Measurements from ENCODE around the gene BRD4. TPM values are rescaled to one million over a fixed set of nuclear protein-coding genes. Genes with fewer than 3 reads are reported as not detected.

Gene BRD4
- total and polyA plus RNA-seq, 5 experiments from 2014 or later = 10.6 to 180 (median 37.2) TPM

GRCh38 chr19:15223649-15224361 lies 108.5 kb downstream of the BRD4 start:
- Mint-ChIP-seq H3K27ac (peak overlapping the region in 5 of 10 donors; percentile 8 to 89 (median 73)), H3K4me3 (peak overlapping the region; percentile 58 to 90 (median 84)), H3K27me3 (peaks cover 5 to 32% (median 14%) of the 10 kb centered on the region in 5 donors), H3K9me3 (no peaks in the 10 kb centered on the region), H3K4me1 (peaks cover 5 to 22% (median 18%) of the 10 kb centered on the region in 4 donors), H3K36me3 (no peaks in the 10 kb centered on the region)
- POLR2A ChIA-PET = no interaction called here
- DNase-seq = no peak
- peak; percentile 14 to 43 for ATAC-seq

DNA sequence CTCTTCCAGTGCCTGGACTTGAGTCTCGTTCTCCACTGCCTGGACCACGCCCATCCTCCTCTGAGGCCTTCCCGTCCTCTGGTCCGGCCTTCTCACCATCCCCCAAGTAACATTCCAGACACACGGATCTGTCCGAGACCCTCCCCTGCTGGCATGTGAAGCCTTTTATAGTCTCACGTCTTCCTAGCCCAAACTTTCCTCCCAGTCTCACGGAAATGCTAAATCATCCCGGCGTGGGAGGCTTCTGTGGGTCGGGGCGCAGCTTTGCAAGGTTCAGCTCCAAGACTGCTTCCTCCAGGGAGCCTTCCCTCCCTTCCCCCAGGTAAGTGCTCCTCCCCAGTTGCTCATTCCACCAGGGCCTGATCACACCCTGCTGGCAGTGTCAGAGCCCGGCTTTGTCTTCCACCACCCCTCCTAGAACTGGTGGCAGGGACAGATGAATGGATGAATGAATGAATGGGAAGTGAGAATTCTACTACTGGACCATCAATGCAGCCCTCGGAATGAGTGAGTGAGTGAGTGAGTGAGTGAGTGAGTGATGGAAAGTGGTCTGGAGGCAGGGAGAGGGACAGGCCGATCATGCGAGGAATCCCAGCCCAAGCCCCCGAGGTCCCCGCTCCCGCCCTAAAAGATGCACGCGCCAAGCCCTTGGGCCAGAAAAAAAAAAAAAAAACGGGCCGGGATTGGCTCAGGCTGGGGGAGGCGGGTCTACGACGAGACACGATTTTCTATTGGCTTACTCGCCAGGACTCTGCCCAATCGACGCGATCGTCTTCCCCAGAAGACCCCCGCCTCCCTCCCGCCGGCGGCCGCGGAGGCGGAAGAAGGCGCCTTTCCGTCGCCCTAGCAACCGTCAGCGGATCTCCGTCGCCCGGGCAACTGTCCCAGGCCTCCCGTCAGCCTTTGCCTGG lies 109.3 kb downstream of the BRD4 start:
- ATAC-seq = peak; percentile 98 to 99
- POLR2A ChIA-PET = no interaction called here
- H3K27me3 Mint-ChIP-seq = peaks cover 5 to 32% (median 14%) of the 10 kb centered on the region in 5 donors
- no peaks in the 10 kb centered on the region for H3K36me3 Mint-ChIP-seq
- peak overlapping the region; percentile 58 to 90 (median 84) for H3K4me3 Mint-ChIP-seq
- H3K4me1 Mint-ChIP-seq = peaks cover 5 to 22% (median 18%) of the 10 kb centered on the region in 4 donors
- DNase-seq = peak; percentile 63 to 86 (median 76)
- H3K27ac Mint-ChIP-seq = peak overlapping the region in 7 of 10 donors; percentile 1 to 89 (median 63)
- H3K9me3 Mint-ChIP-seq = no peaks in the 10 kb centered on the region

- H3K9me3 Mint-ChIP-seq = no peaks in the 10 kb centered on the region
- H3K4me3 Mint-ChIP-seq = no peak overlapping the region
- POLR2A ChIA-PET = no interaction called here
- peaks cover 2 to 26% (median 12%) of the 10 kb centered on the region in 5 donors for H3K27me3 Mint-ChIP-seq
- ATAC-seq = no peak
- no peaks in the 10 kb centered on the region for H3K36me3 Mint-ChIP-seq
- no peak for DNase-seq
- H3K27ac Mint-ChIP-seq = no peak overlapping the region
- peaks cover 5 to 22% (median 18%) of the 10 kb centered on the region in 4 donors for H3K4me1 Mint-ChIP-seq
Measured at GRCh38 chr19:15220833-15221232, 111.5 kb downstream of the BRD4 start.

- POLR2A ChIA-PET = interaction anchor here (0.6 kb wide), 1 partner anchor 1369 kb away, joined by 3 read pairs; no protein-coding TSS in a partner anchor
- Mint-ChIP-seq H3K27ac (no peak overlapping the region), H3K4me1 (peaks cover 2 to 12% (median 11%) of the 10 kb centered on the region in 4 donors), H3K9me3 (no peaks in the 10 kb centered on the region), H3K36me3 (no peaks in the 10 kb centered on the region), H3K4me3 (no peak overlapping the region), H3K27me3 (peaks cover 2 to 13% (median 8%) of the 10 kb centered on the region in 5 donors)
- no peak for DNase-seq
- no peak for ATAC-seq
Measured at GRCh38 chr19:15218501-15218900, 113.8 kb downstream of the BRD4 start.

DNA sequence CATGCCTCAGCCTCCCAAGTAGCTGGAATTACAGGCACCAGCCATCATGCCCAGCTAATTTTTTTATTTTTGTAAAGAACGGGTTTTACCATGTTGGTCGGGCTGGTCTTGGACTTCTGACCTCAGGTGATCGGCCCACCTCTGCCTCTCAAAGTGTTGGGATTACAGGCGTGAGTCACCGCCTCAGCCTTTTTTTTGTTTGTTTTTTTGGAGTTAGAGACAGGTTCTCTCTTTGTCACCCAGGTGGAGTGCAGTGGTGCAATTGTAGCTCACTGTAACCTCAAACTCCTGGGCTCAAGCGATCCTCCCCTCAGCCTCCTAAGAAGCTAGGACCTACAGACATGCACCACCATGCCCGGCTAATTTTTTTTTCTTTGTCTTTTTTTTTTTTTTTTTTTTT lies 116.0 kb downstream of the BRD4 start:
- no peaks in the 10 kb centered on the region for H3K36me3 Mint-ChIP-seq
- POLR2A ChIA-PET = interaction anchor here (0.7 kb wide), 1 partner anchor 10 kb away, joined by 3 read pairs; no protein-coding TSS in a partner anchor
- no peaks in the 10 kb centered on the region for H3K27me3 Mint-ChIP-seq
- no peaks in the 10 kb centered on the region for H3K9me3 Mint-ChIP-seq
- no peak overlapping the region for H3K4me3 Mint-ChIP-seq
- H3K4me1 Mint-ChIP-seq = peaks cover 0 to 2% (median 0%) of the 10 kb centered on the region in 4 donors
- ATAC-seq (no peak), DNase-seq (no peak)
- no peak overlapping the region for H3K27ac Mint-ChIP-seq

- peaks cover 0 to 4% (median 1%) of the 10 kb centered on the region in 4 donors for H3K4me1 Mint-ChIP-seq
Measured at GRCh38 chr19:15213715-15214381, 118.5 kb downstream of the BRD4 start.

GRCh38 chr19:15212711-15213110 lies 119.6 kb downstream of the BRD4 start:
- H3K4me3 Mint-ChIP-seq = no peak overlapping the region
- DNase-seq (no peak), ATAC-seq (no peak)
- no peaks in the 10 kb centered on the region for H3K9me3 Mint-ChIP-seq
- peaks cover 0 to 1% (median 0%) of the 10 kb centered on the region in 5 donors for H3K27me3 Mint-ChIP-seq
- H3K36me3 Mint-ChIP-seq = no peaks in the 10 kb centered on the region
- peaks cover 0 to 4% (median 1%) of the 10 kb centered on the region in 4 donors for H3K4me1 Mint-ChIP-seq
- no peak overlapping the region for H3K27ac Mint-ChIP-seq
- POLR2A ChIA-PET = no interaction called here

More at GRCh38 chr19:15213715-15214381, 118.5 kb downstream of the BRD4 start:
- POLR2A ChIA-PET = interaction anchor here (0.6 kb wide), 1 partner anchor 122 kb away, joined by 3 read pairs; no protein-coding TSS in a partner anchor
- Mint-ChIP-seq H3K4me3 (no peak overlapping the region), H3K27me3 (no peaks in the 10 kb centered on the region), H3K36me3 (no peaks in the 10 kb centered on the region), H3K27ac (no peak overlapping the region), H3K9me3 (no peaks in the 10 kb centered on the region)
- ATAC-seq (no peak), DNase-seq (no peak)

- peak overlapping the region in 1 of 10 donors; percentile 5 for H3K4me3 Mint-ChIP-seq
- no peak for ATAC-seq
- peaks cover 0 to 4% (median 1%) of the 10 kb centered on the region in 4 donors for H3K4me1 Mint-ChIP-seq
- no peak for DNase-seq
- H3K27me3 Mint-ChIP-seq = peaks cover 0 to 11% (median 7%) of the 10 kb centered on the region in 5 donors
- POLR2A ChIA-PET = no interaction called here
- H3K36me3 Mint-ChIP-seq = no peaks in the 10 kb centered on the region
- no peak overlapping the region for H3K27ac Mint-ChIP-seq
- H3K9me3 Mint-ChIP-seq = no peaks in the 10 kb centered on the region
Measured at GRCh38 chr19:15210323-15210781, 122.0 kb downstream of the BRD4 start.

DNA sequence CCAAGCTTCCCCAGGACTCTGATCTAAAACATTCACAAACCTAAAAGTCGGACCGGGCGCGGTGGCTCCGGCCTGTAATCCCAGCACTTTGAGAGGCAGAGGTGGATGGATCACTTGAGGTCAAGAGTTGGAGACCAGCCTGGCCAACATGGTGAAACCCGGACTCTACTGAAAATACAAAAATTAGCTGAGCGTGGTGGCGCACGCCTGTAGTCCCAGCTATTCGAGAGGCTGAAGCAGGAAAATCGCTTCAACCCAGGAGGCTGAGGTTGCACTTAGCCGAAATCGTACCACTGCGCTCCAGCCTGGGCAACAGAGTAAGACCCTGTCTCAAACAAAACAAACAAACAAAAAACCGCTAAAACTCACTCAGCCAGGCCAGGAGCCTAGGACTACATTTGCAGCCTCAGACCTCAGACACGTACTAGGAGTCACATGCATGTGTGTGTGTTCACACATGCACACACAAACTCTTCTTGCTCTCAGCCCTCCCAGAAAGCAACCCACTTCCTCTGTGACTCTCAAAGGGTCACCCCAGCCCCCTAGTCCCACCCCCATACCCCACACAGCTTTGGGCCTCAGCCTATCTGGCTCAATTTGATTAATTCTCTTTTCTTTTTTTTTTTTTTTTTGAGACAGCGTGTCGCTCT lies 130.8 kb downstream of the BRD4 start:
- Mint-ChIP-seq H3K36me3 (peaks cover 0 to 4% (median 0%) of the 10 kb centered on the region in 3 donors), H3K27ac (peak overlapping the region in 1 of 10 donors; percentile 81), H3K27me3 (peaks cover 32 to 60% (median 48%) of the 10 kb centered on the region in 5 donors), H3K4me3 (peak overlapping the region; percentile 64 to 85 (median 72)), H3K9me3 (no peaks in the 10 kb centered on the region), H3K4me1 (peaks cover 13 to 29% (median 25%) of the 10 kb centered on the region in 4 donors)
- ATAC-seq (peak in 1 of 2 donors; percentile 33), DNase-seq (no peak)
- POLR2A ChIA-PET = no interaction called here

- peak within 1 kb of the TSS in 1 of 10 donors; percentile 81 for H3K27ac Mint-ChIP-seq
- ATAC-seq = peak in 1 of 2 donors; percentile 28
Measured at GRCh38 chr19:15200553-15201364, 131.6 kb downstream of the BRD4 start, which contains the start of gene NOTCH3. TSS of gene NOTCH3 (minus strand) at chr19:15200995. CDS start at chr19:15200905, 90 bp downstream.

More at GRCh38 chr19:15200553-15201364, 131.6 kb downstream of the BRD4 start, which contains the start of gene NOTCH3:
- Mint-ChIP-seq H3K4me1 (peaks cover 13 to 35% (median 27%) of the 10 kb centered on the region in 4 donors), H3K27me3 (peaks cover 32 to 63% (median 43%) of the 10 kb centered on the region in 5 donors), H3K4me3 (peak within 1 kb of the TSS; percentile 64 to 85 (median 72)), H3K9me3 (no peaks in the 10 kb centered on the region), H3K36me3 (peaks cover 0 to 4% (median 0%) of the 10 kb centered on the region in 3 donors)
- no peak for DNase-seq
- POLR2A ChIA-PET = no interaction called here
